K562 (cell line): ENCODE measurements around the gene LGI4. TPM values are rescaled to one million over a fixed set of nuclear protein-coding genes. Genes with fewer than 3 reads are reported as not detected.

Source experiments
- BCOR ChIP-seq: fragments of 450-650 bp; IDR thresholded peaks from 2 replicates; pipeline ENCODE4 v1.6.1; 2016
- CHD7 ChIP-seq: fragments of 200-600 bp; sonication (generic); IDR thresholded peaks from one replicate; pipeline ENCODE4 v1.6.1; 2012; ENCODE audit warnings: mild to moderate bottlenecking, low read depth, low read length, inconsistent platforms
- COPS2 ChIP-seq: fragments of 450-650 bp; conservative IDR thresholded peaks from 2 replicates; pipeline ENCODE4 v1.6.1; 2016; ENCODE audit warnings: mild to moderate bottlenecking, moderate library complexity
- EZH2 ChIP-seq: IDR thresholded peaks from 2 replicates; pipeline ENCODE4 v1.6.1; 2012; ENCODE audit warnings: low read depth, mild to moderate bottlenecking, inconsistent platforms, low read length, borderline replicate concordance
- HNRNPK ChIP-seq: fragments of 200-400 bp; formaldehyde crosslinking; IDR thresholded peaks from one replicate; pipeline ENCODE4 v1.6.1; 2018; ENCODE audit warnings: mild to moderate bottlenecking, low read depth, low read length; ENCODE audit not compliant: poor library complexity, severe bottlenecking
- MTA2 ChIP-seq: fragments of 450-650 bp; IDR thresholded peaks from 2 replicates; pipeline ENCODE4 v1.6.1; 2016; ENCODE audit warnings: low read depth
- NFIC ChIP-seq: fragments of 450-650 bp; IDR thresholded peaks from 2 replicates; pipeline ENCODE4 v1.6.1; 2017; ENCODE audit warnings: mild to moderate bottlenecking, inconsistent platforms
- PHB ChIP-seq: fragments of 250-450 bp; sonication (Bioruptor Pico); IDR thresholded peaks from 2 replicates; pipeline ENCODE4 v1.5.0; 2021
- RBM25 ChIP-seq: fragments of 200-400 bp; formaldehyde crosslinking; IDR thresholded peaks from 2 replicates; pipeline ENCODE4 v1.6.1; 2018; ENCODE audit warnings: low read length, low read depth, moderate library complexity; ENCODE audit not compliant: severe bottlenecking
- SMARCA5 ChIP-seq: fragments of 450-650 bp; IDR thresholded peaks from 2 replicates; pipeline ENCODE4 v1.6.1; 2016
- SMARCC2 ChIP-seq: fragments of 450-650 bp; IDR thresholded peaks from 2 replicates; pipeline ENCODE4 v1.6.1; 2017; ENCODE audit warnings: antibody characterized with exemption, moderate library complexity, mild to moderate bottlenecking, low read depth
- SUPT5H ChIP-seq: fragments of 450-650 bp; IDR thresholded peaks from 2 replicates; pipeline ENCODE4 v1.6.1; 2016
- ZFX ChIP-seq: sonication (generic); formaldehyde crosslinking; IDR thresholded peaks from 2 replicates; pipeline ENCODE4 v1.8.0; 2022; ENCODE audit warnings: mild to moderate bottlenecking, missing genetic modification reagents, moderate library complexity
- ZNF146 ChIP-seq: IDR thresholded peaks from one replicate; pipeline ENCODE4 v1.6.1; 2018; ENCODE audit warnings: missing compliant biosample characterization; ENCODE audit not compliant: unreplicated experiment
- ZNF175 ChIP-seq: fragments of 200-800 bp; sonication (Bioruptor generic); IDR thresholded peaks from 2 replicates; pipeline ENCODE4 v1.6.1; 2016; ENCODE audit warnings: low read depth, mild to moderate bottlenecking, missing genetic modification characterization, missing compliant biosample characterization
- polyA plus RNA-seq, 8 experiments: library from polyadenylated mRNA; depleted of rRNA in 4 of 8; stranded (reverse) in 5 of 8; unstranded in 3 of 8; fragments of >200 nt; fragmentation: Nextera tagmentation in 2 of 8; fragmentation: Illumina TruSeq in 1 of 8; extraction: Ambion mirVana in 2 of 8; extraction: Trizol in 1 of 8; gene quantifications; 2 replicates each; pipeline versions ENCODE4 v1.2.1 to v1.2.3, GENCODE V29; 2011 to 2014; ENCODE audit warnings: inconsistent platforms in 1 of 8, missing spikeins in 1 of 8
- total RNA-seq, 7 experiments: library from RNA; depleted of rRNA in 6 of 7; stranded (reverse); fragments of >200 nt in 6 of 7; fragmentation: Illumina TruSeq in 2 of 7; extraction: Trizol in 2 of 7; gene quantifications; 2 replicates each; pipeline versions ENCODE4 v1.2.1 to v1.2.3, GENCODE V29; 2011 to 2021; ENCODE audit warnings: low replicate concordance in 1 of 7
- TF ChIP-seq, protein P1 (sequence below), 2 experiments: IDR thresholded peaks; 2 replicates each; pipeline ENCODE4 v1.6.1; 2012; ENCODE audit warnings: improper control_type of control experiment in 2 of 2, low read depth in 2 of 2, low read length in 2 of 2, borderline replicate concordance in 1 of 2

The LGI4 gene
- total and polyA plus RNA-seq, 9 of the 15 experiments (the other 6 are each of a cell fraction or from before 2014, with no cell fraction given) = 0.14 to 0.30 (median 0.24) TPM; not detected in 4

DNA sequence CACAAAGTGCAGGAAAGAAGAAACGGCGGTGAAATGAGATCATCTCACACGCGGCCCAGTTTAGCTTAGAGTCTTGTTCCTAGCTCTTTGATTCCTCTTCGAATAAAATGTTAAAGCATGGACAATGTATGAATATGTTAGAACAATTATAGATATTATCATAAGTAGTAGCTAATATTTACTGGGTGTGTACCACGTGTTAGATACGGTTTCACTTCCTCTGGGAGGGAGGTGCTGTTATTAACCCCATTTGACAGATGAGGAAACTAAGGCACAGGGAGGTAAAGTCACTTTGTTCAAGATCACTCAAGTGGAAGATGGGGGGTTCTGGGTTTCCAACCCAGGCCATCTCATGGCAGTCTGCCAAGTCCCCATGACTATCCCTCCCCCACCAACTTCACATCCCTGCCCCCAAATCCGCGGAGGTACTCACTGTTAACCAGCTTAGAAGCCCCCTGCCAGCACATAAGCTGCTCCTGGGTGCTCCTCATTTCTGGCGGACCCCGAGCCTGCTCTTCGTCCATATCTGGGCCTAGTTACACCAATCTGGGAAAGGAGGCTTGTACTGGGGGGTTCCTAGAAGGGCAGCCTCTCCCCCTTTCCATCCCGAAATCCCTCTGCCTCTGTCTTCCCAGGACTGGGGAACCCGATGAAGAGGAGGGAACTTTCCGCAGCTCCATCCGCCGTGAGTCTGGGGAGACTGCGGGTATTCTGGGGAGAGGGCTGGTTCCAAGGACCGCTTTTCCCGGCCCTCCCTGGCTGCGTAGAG, 7.2 kb upstream of the LGI4 start (continued):
- TF ChIP-seq CHD7 (no peak), ZNF146 (CRISPR knock-in tag) (no peak), COPS2 (no peak), MTA2 (no peak), NFIC (peak; percentile 92), EZH2 (no peak), SUPT5H (no peak), HNRNPK (no peak), ZFX (no peak), BCOR (peak; percentile 95), PHB (CRISPR knock-in tag) (no peak), SMARCC2 (no peak), RBM25 (peak; percentile 93), ZNF175 (CRISPR knock-in tag) (no peak), SMARCA5 (peak; percentile 19; the same call in 1 of the 2 replicates)
- TF ChIP-seq, protein P1, sequence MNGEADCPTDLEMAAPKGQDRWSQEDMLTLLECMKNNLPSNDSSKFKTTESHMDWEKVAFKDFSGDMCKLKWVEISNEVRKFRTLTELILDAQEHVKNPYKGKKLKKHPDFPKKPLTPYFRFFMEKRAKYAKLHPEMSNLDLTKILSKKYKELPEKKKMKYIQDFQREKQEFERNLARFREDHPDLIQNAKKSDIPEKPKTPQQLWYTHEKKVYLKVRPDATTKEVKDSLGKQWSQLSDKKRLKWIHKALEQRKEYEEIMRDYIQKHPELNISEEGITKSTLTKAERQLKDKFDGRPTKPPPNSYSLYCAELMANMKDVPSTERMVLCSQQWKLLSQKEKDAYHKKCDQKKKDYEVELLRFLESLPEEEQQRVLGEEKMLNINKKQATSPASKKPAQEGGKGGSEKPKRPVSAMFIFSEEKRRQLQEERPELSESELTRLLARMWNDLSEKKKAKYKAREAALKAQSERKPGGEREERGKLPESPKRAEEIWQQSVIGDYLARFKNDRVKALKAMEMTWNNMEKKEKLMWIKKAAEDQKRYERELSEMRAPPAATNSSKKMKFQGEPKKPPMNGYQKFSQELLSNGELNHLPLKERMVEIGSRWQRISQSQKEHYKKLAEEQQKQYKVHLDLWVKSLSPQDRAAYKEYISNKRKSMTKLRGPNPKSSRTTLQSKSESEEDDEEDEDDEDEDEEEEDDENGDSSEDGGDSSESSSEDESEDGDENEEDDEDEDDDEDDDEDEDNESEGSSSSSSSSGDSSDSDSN (IDR thresholded peaks at IDR 0.05; ENCODE audit: borderline replicate concordance in 1 of 2, low read depth in 2 of 2, low read length in 2 of 2) = no peak
